NCI-H1092 treated with DMSO at 0.1 percent for 48 hours (cell line): ENCODE results near the gene EXOC8.

Experiments
- DNase-seq: peaks from one replicate; lab custom pipeline; 2025; lab: John Stamatoyannopoulos, UW

The EXOC8 gene, protein sequence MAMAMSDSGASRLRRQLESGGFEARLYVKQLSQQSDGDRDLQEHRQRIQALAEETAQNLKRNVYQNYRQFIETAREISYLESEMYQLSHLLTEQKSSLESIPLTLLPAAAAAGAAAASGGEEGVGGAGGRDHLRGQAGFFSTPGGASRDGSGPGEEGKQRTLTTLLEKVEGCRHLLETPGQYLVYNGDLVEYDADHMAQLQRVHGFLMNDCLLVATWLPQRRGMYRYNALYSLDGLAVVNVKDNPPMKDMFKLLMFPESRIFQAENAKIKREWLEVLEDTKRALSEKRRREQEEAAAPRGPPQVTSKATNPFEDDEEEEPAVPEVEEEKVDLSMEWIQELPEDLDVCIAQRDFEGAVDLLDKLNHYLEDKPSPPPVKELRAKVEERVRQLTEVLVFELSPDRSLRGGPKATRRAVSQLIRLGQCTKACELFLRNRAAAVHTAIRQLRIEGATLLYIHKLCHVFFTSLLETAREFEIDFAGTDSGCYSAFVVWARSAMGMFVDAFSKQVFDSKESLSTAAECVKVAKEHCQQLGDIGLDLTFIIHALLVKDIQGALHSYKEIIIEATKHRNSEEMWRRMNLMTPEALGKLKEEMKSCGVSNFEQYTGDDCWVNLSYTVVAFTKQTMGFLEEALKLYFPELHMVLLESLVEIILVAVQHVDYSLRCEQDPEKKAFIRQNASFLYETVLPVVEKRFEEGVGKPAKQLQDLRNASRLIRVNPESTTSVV

DNA sequence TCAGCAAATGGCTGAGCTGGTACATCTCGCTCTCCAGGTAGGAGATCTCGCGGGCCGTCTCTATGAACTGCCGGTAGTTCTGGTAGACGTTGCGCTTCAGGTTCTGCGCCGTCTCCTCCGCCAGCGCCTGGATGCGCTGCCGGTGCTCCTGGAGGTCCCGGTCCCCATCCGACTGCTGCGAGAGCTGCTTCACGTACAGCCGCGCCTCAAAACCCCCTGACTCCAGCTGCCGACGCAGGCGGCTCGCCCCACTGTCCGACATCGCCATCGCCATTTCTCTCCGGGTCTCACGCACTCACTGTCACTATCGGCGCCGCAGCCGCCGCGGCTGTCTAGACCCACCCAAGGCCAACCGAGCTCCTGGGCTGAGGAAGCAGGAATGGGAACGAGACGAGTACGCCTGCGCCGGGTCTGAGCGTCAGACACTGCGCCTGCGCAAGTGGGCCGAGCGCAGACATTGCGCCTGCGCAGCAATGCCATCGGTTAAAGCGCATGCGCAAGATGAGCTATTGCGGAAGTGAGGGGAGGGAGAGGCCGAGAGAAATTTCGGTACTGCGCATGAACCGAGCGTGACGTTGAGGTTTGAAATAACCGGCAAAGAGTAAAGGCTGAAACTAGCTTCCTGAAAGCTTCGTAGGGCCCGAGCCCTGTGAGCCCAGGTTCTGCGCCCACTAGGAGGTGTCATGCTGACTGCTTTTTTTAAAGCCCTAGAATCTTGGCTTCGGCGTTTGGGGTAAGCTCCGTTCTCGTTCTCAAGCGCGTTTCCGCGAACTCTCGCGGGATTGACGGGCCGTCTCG is at the start of gene EXOC8:
EXOC8 (minus strand) TSS at position 381 of the 798 bp plus-strand sequence; CDS start at position 274, 107 bp downstream.
- peak; percentile 99 for DNase-seq

DNA sequence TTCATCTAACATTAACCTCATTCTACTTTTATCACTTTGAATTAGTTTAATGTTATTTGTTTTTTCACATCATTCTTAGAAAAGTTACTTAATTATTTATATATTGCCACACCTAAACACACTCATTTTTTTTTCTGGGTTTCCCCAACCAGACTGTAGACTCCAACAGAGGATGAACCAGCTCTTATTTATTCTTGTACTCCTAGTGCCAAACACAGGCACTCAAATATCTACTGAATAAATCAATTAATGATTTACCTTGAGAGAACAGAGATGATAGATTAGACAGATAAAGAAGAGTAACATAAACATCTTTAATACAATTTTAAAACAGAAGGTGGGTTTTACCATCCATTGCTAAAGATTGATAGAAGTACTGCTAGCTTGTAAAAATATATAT is 48.8 kb upstream of the EXOC8 start:
- no peak for DNase-seq

DNA sequence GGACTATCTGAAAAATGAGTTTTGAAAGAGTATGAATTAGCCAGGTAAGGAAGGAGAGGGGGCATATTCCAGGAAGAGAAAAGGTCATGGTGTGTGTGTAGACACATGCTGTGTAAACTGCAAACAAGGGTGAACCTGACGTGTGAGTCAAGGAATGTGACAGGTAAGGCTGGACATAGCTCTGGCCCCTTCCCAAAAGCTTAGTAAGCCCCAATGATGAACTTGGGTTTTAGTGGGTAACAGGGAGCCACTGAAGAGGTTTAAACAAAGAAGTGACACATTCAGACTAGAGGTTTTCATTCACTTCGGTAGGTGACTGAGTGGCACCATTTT is 47.7 kb upstream of the EXOC8 start:
- no peak for DNase-seq

DNA sequence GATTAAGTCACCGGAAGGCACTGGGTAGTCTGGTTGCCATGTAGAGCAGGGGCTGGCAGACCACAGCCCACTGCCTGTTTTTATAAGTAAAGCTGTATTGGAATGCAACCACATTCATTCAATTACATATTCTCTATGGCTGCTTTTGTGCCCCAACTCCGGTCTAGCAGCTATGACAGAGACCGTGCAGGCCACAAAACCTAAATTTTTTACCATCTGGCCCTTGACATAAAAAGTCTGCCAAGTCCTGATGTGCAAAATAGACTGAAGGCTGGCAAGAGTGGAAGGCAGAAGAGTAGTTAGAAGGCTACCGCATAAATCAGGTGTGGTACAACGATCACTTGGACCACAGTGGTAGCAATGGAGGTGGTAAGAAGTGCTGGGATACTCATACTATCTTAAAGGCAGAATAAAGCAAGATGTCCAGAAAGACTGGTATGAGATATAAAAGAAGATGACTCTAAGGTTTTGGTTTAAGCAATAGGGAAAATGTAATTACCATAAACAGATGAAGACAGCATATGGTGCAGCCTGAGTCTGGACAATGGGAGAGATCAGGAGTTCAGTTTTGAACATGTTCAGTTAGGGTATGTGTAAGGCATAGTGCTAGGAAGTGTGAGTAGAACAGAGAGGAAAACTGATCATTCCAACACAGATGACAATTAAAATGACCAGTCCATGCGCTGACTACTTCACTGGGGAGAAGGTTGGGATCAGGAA is 47.2 kb upstream of the EXOC8 start:
- no peak for DNase-seq

DNA sequence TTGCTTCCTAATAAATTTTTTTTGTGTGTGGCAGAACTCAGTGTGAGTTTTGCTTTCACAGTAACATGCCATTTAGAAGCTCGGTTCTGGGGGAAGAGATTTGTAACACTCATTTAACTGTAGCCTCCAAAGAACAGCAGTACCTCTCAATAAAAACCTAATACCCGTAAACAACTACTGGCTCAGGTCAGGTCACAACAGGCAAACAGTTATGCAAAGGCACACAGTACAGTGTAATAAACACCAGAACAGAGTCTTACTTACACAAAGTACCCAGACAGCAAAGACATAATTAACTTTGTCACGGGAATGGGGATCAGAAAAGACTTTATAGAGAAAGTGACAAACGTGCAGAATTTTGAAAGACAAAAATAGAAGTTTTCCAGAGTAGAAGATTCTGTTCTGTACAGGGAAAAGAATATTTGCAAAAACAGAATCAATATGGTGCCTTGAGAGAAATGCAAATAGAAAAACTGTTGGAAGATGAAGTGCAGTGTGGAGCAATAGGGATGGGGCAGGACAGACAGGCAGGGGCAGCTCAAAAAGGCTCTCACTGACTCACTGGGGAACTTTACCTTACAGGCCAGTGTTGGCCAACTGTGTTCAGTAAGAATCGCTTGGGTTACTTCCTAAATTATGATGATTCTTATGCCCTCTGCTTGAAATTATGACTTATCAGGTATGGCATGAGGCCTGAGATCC is 45.7 kb upstream of the EXOC8 start:
- no peak for DNase-seq

DNA sequence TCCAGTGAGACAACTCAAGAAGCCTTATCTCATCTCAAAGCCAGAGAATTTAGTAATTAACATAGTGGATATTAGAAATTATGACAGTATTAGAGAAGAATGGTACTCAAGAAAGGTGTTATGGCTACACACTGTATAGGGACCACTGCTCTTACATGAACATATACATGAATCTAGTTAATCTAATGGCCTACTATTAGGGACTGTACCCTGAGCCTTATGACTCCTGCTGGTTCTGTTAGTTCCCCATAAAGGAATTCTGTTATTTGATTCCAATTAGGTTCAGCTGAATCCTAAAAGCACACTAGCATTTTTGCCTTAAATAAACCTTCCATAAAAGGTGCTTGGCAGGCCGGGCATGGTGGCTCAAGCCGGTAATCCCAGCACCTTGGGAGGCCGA is 44.8 kb upstream of the EXOC8 start:
- DNase-seq = no peak

DNA sequence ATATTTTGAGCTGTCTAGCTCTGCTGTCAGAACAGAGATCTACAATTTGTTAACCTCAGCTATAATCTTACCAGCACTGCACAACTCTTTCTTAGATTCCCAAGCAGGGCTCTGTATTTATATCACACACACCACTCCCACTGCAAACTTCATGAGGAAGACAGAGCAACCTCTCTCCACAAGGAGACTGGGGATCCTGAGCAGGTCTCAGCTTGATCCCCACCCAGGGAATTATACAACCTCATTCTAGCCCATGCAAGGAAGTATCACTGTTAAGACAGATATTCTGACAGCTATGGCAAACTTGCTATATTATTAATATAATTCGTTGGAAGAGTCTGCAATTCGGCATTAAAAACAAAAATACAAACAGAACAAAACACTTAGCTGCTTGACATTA is 44.1 kb upstream of the EXOC8 start:
- no peak for DNase-seq

DNA sequence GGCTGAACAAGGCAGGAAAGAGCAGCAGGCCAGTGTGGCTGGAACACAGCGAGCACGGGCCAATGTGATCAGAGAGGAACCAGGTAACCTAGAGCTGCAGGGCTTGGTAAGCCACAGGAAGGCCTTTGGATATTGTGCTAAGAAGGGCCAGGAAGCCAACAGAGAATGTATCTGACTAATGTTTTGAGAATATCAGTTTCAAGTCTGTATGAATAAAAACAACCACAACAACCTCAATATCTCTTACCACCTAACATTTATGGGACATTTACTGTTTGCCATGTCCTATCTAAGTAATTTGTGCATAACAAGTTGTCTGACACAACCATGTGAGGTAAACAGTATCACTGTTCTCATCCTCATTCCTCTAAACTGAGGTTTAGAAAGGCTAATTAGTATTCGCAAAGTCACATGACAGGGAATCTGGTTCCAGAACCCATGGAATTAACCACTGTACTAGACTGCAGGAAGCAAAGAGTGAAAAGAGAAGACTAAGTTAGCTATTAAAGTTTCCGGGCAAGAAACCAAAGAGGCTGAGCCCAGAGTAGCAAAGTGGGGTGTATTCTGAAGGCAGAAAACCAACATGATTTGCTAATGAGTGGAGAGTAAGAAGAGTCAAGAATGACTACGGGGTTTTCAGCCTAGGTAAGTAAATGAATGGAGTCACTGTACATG is 39.4 kb upstream of the EXOC8 start:
- no peak for DNase-seq

DNA sequence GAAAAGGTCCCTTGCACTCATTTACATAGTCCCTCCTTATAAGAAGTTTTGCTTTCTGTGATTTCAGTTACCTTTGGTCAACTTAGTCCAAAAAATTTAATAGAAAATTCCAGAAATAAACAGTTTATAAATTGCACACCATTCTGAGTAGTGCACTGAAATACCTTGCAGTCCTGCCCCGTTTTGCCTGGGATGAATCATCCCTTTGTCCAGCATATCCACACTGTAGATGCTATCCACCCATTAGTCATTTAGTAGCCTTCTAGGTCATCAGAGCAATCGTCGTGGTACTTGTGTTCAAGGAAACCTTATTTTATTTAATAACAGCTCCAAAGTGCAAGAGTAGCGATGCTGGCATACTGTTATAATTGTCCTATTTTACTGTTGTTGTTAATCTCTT is 38.4 kb upstream of the EXOC8 start:
- DNase-seq = no peak

DNA sequence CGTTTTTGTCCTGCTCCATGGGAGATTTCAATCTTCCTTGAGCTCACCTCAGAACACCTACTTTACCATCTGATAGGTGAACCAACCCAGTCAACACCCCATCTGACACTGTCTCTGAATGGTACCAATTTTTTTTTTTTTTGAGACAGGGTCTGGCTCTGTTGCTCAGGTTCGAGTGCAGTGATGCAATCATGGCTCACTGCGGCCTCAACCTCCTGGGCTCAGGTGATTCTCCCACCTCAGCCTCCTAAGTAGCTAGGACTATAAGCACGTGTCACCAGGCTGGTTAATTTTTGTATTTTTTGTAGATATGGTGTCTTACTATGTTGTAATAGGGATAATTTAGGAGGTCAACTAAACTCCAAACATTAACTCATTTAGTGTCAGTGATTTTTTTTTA is 36.7 kb upstream of the EXOC8 start:
- no peak for DNase-seq

DNA sequence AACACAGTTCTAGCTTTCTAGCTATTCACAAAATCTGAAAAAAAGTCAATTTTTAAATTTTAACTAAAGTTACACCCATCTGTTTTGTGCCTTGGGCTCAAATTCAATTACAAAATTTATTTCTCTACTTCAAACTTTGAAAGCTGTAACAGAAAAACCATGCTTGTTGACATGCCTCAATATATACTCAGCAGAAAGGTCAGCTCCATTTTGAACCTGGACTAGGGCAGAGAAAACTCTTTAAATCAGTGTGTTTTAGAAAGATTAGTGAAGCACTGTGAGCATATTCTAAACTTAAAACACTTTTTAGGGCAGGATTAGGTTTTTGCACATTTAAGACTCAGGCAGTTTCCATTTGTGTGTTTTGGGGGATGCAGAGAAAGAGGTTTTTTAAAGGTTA is 34.8 kb upstream of the EXOC8 start:
- DNase-seq = no peak

DNA sequence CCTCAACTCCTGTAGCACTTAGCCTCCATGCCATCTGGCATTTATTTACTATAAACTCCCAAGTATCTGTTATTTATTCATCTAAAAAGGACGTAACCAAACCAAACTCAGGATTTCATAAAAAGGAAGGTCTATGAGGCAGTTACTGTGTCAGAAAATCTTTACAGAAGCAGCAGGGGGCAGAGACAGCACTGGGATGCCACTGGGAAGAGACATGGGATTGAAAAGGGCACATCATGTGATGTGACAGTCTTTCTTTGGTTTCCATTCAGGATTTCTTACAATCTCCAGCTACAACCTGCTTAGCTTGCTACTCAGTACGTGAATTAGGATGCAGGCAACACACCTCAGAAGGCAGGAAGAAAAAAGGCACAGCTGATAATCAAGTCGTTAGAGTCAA is 31.6 kb upstream of the EXOC8 start:
- DNase-seq = no peak

DNA sequence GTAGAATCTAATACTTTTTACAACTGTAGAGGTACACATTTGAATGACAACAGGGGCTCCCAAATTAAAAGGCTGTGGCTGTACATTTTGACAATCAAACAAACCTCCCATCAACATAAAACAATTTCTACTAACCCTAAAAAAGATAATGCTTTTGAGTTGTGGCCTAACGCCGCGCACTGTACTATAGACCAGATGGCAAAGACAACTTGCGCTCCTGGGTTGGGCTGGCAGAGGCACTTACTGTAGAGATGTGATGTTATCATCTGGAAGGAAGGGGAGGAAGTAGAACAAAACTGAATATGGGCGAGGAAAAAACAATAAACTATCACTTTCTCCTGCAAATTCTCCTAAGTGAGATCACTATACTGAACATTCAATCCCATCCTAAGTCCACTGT is 26.5 kb upstream of the EXOC8 start:
- no peak for DNase-seq

DNA sequence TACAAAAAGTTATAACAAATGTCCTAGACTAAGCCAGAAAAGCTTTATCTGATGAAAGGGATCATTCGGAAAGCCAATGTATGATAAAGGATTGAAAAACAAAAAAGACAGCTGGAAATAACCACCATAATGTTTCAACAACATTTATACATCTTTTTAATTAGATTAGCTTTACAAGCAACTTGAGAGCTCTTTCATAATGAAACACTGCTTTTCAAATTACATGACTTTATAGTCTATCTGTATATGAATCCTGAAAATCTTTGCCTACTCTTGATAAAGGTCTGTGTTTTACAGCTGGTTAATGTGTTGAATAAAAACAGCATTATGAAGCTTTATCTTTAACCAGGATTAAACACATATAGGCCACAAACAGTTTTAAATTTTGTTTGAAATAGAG is 26.0 kb upstream of the EXOC8 start:
- no peak for DNase-seq

DNA sequence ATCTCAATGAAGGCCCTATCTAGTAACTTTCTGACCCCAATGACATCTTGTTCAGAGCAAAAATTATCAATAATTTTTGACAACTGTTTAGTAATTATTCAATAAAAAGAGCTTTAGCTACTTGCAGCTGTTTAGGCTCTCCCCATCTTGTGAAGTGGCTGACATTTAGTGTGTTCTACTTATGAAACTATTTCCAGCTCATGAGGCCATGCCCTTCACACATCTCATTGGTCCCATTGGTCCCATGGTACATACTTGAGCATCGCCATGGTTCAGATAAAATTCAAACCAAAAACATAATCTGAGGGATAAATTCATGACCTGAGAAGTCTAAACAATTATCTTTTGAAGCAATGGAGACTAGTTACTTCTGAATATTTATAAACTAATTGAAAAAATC is 24.7 kb upstream of the EXOC8 start:
- no peak for DNase-seq

DNA sequence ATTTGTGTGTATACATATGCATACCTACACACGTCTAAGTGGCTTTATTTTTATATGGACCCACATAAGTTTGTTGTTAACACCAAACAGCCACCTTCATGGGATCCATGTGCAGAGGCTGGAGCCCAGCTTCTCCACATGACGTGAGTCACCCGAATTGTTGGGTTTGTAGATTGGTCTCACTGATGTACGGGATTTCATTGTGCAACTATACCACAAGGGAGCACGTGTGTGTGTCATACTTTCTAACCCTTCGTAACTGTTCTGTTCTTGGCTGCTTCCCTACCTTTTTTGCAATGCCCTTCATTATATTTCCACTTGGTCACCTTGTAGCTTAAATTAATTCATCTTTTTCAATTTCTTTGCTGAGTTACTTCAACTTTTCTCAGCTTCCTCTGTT is 21.5 kb upstream of the EXOC8 start:
- DNase-seq = no peak

DNA sequence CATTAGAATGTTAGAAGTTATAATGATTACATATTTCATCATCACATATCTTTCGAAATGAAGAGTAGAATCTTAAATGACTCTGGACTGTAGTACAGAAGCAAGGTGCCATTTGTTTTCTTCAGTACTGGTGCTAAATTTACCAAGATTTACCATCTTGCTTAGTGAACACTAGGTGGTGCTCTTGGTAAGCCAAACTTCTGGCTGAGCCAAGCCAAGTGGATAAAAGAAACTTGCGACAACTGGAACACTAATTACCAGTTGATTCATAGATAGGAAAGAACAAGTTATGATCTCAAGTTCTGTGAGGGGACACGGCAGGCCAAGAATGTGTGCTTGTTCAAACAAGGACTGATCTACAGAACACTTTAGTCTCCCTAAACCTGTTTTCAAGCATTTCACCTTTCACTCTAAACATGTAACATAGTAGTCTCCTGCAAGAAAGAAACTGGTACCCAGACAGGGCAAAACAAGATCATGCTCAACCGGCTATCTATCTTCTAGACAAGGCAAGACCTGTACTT is 20.2 kb upstream of the EXOC8 start:
- DNase-seq = peak; percentile 73

DNA sequence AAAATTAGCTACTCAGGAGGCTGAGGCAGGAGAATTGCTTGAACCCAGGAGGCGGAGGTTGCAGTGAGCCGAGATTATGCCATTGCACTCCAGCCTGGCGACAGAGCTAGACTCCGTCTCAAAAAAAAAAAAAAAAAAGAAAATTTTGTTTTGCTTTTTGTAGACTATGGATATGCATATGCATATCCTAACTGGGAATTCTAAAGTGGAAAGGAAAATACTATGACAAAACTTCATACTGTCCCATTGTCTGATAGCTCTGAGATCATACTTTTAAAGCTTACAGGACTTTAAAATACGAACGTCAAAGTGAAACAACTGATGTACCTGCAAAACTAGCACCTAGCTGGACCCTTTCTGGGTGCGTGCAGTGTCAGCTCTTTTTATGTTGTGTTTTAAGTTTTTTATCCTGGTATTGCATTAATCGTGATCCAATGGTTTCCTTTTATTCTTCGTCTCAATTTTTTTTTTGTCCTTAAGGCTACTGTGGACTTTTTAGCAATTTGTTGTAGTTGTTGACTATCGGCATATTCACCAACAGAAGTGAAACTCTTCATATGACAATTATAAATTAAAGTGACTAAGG is 19.6 kb upstream of the EXOC8 start:
- DNase-seq = no peak

DNA sequence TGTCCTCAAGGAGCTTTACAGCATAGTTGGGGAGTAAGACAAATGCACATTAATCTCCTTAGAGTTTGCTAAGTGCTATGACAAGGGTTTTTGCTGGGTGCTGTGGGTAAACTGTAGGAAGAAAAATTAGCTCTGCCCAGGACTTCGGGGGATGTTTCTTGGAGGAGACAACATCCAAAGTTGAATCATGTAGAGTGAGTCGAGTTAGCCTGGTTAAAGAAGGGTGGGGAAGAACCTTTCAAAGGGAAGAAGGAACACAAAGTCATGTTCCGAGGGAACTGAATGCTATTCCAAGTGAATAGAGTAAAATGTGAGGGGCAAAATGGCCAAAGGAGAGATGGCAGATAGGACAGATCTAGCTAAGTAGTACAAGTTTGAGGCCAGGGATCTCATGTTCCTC is 17.5 kb upstream of the EXOC8 start:
- DNase-seq = no peak

DNA sequence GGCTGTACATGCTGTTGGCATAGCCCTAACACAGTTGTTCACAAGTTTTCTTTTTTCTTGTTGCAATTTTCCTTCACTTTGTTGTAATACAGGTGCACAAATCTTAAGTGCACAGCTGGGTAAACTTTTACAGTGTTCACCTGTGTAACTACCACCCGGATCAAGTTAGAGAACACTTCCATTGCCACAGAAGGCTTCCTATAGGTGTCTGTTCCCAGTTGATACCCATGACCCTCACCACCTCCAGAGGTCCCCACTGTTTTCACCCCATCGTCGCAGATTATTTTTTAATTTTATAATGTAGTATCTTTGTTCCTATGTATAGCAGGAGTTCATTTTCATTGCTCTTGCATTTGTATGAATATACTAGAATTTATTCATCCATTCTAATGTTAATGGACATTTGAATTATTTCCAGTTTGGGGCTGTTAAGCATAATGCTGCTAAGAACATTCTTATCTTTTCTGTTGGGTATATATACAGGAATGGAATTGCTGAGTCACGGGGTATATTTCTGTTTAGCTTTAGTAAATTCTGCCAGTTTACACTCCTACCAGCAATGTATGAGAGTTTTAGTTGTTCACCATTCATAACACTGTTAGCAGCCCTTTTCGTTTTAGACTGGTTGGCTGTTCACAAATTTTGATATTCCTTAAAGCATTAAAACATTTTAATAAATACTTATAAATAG is 16.8 kb upstream of the EXOC8 start:
- no peak for DNase-seq
